Esophagus mucosa (tissue), 1 donor: ENCODE measurements around the gene TRIM67. TPM values are rescaled to one million over a fixed set of nuclear protein-coding genes. Genes with fewer than 3 reads are reported as not detected.
"Not testable (repeated sequence)": the region's sequence is repeated elsewhere in the genome, so short reads cannot be mapped to it uniquely, and the experiment has no call there.

Experiments
- ATAC-seq: fragments of 200-7000 bp; cut with Tn5 transposase; one replicate; pipeline ENCODE4 v1.9.1; 2020
- total RNA-seq: library from RNA; stranded (reverse); gene quantifications from one replicate; pipeline ENCODE4 v1.2.4, GENCODE V29; 2023
- donor health status: DM: yes; HTN: yes; CAD: no.

Gene TRIM67
- total RNA-seq, 1 donor from 2014 or later: not detected

DNA sequence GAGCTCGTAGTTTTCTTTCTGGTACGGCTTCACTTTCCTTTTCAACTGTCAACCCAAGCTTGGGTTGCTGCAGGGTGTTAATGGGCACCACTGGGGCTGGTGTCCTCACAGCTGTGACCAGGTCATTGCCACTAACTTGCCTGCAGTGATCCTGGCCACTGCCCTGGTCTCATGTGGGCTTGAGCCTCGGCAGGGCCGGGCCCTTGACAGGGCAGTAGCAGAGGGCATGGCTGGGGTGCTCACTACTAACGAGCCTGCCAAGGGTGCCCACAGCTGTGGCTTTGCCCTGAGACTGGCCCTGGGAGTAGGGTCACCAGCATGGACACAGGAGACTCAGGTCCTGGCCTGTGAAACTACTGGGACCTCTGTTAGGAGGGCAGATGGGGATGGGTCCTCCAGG lies 47.7 kb downstream of the TRIM67 start:
- no peak for ATAC-seq

DNA sequence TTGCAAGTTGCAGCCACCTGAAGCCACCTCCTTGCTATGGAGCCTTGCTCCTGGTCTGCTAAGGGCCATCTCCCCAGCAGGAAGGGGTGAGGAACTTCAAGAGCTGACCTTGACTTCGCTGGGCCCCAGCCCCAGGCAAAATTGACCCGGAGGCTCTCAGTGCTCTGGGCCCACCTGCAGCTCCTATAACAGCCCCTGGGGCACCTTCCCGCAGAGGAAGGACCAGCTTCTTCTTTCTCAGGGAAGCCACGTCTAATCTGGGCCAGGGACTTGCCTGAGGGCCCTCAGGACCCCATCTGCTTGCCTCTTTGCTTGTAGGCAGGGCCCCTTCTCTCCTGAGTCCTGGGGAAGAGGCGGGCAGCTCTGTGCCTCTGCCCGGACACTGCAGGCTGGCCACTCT lies 48.3 kb downstream of the TRIM67 start:
- ATAC-seq: no peak

GRCh38 chr1:231211005-231211857 lies 49.4 kb downstream of the TRIM67 start:
- peak; percentile 82 for ATAC-seq

DNA sequence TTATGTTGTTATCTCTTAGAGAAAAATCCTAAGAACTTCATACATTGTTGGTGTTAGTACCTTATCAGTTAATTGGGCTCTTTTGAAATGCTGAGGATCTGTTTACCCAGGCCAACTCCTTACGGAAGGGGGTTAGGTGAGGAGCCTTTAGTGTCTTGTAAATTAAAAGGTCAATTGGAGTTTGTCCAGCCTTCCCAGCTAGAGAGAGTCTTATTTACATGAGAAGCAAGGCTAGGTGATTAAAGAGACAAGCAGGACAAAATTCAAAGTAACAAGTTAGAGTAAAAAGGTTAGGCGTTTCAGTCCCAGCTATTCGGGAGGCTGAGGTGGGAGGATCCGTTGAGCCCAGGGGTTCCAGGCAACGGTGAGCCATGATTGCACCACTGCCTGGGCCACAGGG lies 50.4 kb downstream of the TRIM67 start:
- not testable (repeated sequence) for ATAC-seq

- no peak for ATAC-seq
Measured at GRCh38 chr1:231213831-231214573, 52.1 kb downstream of the TRIM67 start.

GRCh38 chr1:231214918-231215680 lies 53.2 kb downstream of the TRIM67 start:
- ATAC-seq: no peak

DNA sequence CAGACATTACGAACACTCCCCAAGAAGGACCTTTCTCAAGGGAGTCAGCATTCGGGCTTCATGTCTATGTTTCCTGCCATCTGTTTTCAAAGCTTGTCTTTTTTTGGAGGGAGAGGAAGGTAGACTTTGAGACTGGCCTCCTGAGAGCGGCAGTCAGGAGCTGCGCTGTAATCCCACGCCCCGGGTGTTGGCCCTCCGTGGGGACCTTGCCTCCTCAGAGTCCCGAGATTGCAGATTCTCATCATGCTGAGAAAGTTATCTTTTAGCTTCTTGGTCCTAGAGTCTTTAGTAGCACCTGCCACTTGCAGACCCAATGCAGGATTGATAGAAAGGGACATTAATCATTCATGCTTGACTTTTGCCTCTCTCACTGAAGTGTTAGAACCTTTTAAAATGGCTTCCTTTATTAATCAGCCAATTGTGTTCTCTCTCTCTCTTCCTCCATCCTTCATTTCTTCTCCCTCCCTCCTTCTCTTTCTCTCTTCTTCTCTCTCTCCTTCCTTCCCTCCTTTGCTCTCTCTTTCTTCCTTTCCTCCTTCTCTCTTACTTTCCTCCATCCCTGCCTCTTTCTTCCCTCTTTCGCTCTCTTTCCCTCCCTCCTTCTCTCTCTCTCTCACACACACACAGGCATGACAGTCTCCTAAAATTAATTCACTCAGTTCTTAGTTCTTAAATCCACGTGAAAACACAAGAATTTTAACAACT lies 54.0 kb downstream of the TRIM67 start:
- ATAC-seq: no peak

DNA sequence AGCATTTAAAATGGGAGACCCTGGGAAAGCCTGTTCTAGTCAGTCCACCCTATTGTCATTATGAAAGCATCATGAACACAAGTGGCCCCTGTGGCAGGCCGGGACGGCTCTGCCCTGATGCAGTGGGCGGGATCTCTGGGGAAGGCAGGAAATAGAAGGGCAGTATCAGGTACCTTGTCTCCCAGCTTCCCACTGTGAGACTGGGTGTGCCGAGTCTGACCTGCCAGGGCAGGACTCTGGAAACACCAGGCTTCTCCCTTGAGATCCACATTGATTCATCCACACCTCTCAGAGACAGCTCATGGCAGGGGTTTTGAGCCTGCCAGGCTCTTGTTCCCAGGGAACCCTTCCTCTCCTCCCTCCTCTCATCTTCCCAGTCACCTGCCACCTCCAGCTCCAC lies 54.6 kb downstream of the TRIM67 start:
- ATAC-seq: peak; percentile 86

- no peak for ATAC-seq
Measured at GRCh38 chr1:231217056-231217455, 55.2 kb downstream of the TRIM67 start.

DNA sequence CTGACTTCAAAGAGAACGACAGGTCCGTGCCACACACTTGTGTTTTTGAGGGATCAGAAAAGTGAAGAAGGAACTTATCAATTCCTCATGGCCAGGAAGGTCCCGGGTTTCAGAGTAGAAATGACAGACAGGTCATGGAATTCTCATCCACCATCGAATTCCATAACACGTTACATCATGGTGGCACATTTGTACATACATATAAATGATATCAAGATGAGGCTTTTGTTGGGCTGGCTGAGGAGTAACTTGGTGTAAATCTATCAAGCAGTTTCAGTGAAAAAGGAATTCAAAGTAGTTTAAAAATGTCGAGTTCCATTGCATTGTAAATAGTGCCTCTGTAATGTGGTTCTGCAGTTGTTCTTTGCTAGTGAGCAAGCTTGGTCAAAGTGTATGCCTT lies 56.2 kb downstream of the TRIM67 start:
- no peak for ATAC-seq

DNA sequence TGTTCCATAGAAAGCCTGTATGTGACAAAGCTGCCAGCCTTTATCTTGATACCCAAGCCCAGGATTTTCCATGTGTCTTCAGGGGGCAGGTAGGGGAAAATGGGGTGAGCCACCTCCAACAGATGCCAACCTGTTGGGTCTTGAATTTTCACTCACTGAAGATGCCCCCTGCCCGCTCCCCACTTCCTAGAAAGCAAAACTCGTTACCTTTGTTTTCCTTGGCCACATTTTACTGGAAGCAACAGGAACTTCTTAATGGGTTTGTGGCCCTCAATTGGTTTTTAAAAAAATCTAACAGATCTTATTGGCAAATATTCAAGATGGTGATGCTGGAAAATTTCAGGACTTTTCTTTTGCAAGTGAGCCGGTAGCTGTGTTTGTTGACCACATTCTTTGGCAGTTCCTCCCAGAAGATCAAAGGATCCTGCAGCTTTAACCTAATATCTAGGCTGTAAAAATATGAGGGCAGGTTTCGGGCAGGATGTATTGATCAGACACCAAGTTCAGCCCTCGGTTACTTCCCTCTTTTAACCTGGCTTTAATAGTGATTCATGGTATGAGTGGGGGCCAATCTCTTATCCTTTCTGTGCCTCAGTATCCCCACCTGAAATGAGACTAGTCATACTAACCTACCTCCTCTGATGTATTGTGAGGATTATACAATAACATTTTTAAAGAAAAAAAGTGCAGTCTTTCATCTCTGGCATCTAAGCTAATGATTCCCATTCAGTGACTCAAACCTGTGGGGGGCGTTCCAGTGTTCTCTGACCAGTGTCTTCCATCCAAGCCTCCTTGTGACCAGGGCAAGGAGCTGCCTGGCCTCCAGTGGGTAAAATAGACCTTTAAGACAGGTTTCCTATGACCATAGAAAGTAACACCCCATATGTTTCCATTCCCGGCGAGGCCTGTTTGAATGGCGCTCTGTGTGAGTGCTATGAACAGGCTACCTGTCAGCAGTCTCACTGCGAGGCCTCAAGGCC lies 57.9 kb downstream of the TRIM67 start:
- no peak for ATAC-seq

DNA sequence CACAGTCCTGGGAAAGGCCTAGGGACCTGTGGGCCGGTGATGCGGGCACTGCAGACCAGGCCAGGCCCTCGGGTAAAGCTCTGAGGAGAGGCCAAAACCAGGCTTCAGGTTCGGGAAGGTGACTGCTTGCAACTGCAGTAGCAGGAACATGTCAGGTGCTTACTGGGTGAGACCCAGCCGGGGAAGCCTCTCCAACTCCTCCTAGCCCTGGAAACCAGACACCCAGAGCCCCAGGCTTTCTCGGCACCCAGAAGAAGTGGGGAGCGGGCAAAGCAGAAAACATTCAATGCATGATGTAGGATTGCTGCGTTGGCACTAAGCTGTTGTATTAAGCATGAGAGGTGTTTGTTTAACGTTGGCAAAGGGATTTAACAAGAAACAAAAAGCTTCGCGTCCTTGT lies 58.9 kb downstream of the TRIM67 start:
- ATAC-seq: no peak

DNA sequence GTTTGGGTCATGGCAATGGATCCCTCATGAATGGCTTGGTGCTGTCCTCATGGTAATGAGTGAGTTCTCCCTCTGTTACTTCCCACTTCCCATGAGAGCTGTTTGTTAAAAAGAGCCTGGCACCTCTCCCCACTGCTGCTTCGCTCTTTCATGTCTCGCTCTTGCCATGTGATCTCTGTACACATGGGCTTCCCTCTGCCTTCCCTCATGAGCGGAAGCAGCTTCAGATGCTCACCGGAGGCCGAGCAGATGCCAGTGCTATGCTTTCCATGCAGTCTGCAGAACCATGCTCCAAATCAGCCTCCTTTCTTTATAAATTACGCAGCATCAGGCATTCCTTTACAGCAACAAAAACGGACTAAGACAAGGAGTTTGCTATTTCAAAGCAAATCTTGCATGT lies 64.3 kb downstream of the TRIM67 start:
- no peak for ATAC-seq

GRCh38 chr1:231231511-231231910 lies 69.7 kb downstream of the TRIM67 start:
- no peak for ATAC-seq

DNA sequence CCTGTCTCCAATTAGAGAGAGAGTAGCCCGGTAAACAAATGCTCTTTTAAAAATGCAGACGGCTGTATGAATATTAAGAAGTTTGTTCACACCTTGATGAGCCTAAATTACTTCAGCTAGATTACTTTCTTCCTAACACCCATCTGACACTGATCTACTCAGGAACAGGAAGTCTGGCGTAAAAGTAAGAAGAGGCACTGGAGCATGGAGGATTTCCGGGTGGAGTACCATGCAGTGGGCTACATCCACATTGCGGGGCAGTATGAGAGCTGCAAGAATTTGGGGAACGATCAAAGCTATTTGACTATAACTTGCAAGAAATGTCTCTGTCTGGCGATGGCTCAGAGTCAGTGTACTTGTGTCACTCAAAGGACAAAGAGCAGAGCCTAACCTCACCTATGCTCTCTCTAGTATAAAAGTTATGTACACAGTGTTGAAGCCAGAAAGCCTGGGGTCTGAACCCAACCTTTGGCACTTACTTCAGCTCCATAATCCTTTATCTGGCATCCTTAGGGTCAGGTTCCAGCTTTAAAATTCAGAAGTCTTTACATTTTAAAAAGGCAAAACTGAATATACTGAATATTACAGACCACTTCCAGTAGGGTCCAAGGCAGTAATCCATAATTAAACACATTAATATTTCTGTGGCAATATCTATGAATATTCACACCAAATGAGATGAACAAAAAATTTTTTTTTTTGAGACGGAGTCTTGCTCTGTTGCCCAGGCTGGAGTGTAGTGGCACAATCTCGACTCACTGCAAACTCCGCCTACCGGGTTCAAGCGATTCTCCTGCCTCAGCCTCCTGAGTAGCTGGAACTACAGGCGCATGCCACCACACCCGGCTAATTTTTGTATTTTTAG lies 71.2 kb downstream of the TRIM67 start:
- no peak for ATAC-seq

DNA sequence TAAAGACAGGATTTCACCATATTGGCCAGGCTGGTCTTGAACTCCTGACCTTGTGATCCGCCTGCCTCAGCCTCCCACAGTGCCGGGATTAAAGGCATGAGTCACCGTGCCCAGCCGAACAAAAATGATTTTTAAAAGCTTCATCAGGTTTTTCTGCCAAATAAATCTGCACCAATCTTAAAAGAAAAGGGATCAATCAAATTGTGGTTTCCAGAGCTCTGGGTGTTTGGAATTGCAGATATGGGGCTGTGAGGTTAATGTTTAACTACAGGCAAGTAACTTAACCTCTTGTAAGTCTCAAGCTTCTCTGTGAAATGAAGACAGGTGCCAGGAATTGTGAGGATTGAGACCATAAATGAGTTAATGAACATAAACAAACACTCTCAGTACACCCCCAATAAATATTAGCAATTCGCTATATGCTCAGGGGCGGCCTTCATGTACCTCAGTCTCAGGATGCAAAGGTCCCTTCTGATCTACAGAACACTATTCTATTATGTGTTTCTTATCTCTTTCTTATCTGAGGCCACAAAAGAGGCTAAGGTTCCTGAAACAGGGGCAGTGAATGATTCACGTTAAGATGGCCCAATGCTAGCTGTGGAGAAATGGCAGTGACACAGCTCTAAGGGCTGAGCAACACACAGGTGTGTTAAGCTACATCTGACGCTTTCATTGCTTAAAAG lies 72.0 kb downstream of the TRIM67 start:
- ATAC-seq: no peak

- ATAC-seq: no peak
Measured at GRCh38 chr1:231234506-231234905, 72.6 kb downstream of the TRIM67 start.

- no peak for ATAC-seq
Measured at GRCh38 chr1:231235526-231236207, 73.8 kb downstream of the TRIM67 start.

DNA sequence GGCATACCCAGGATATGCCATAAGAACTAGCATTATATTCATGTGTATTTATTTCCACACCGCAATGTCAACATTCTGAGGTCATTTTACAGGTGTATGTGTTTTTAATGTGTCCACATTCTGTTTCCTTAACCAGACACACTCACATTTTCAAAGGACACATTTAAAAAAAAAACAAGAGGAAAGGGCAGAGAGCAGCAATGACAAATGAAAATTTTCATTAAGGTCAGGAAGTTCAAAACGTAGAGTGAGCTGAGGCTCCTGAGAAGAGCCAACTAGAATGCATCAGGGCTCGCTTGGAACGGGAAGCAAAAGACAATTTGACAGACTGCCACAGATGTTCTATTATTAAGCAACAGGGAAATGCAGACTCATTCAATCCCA lies 74.3 kb downstream of the TRIM67 start:
- ATAC-seq: no peak
